Measurements from ENCODE around the gene KLRC4.
"Not testable (repeated sequence)": the region's sequence is repeated elsewhere in the genome, so short reads cannot be mapped to it uniquely, and the experiment has no call there.

- TF ChIP-seq CTCF (IDR thresholded peaks at IDR 0.05; ENCODE audit: low read length); EZH2 (IDR thresholded peaks at IDR 0.05; ENCODE audit: borderline replicate concordance, low read length): not testable (repeated sequence)
Measured at GRCh38 chr12:10441144-10441543, 31.6 kb upstream of the KLRC4 start.

Data from OCI-LY1 (cell line).